ENCODE data around the gene NRXN2. TPM values are rescaled to one million over a fixed set of nuclear protein-coding genes. Genes with fewer than 3 reads are reported as not detected.

NRXN2 gene
- total RNA-seq, 2 donors from 2014 or later: 0.85 to 1.4 TPM

GRCh38 chr11:64736654-64737053, 13.7 kb upstream of the NRXN2 start:
- Histone ChIP-seq H3K4me3 (no peak overlapping the region), H3K36me3 (no peaks in the 10 kb centered on the region), H3K27me3 (no peaks in the 10 kb centered on the region), H3K9me3 (no peaks in the 10 kb centered on the region), H3K27ac (no peak overlapping the region), H3K4me1 (peaks cover 0 to under 1% of the 10 kb centered on the region in 2 donors)
- no peak for DNase-seq (ENCODE audit: low spot score)
- no peak for TF ChIP-seq CTCF (IDR thresholded peaks at IDR 0.05)

GRCh38 chr11:64735725-64736259, 12.8 kb upstream of the NRXN2 start:
- no peak for TF ChIP-seq CTCF (IDR thresholded peaks at IDR 0.05)

GRCh38 chr11:64734811-64735724, 12.1 kb upstream of the NRXN2 start:
- H3K4me3 ChIP-seq: no peak overlapping the region
- H3K4me1 ChIP-seq: no peaks in the 10 kb centered on the region
- no peak overlapping the region for H3K27ac ChIP-seq
- no peaks in the 10 kb centered on the region for H3K27me3 ChIP-seq
- no peak for DNase-seq (ENCODE audit: low spot score)
- H3K9me3 ChIP-seq: no peaks in the 10 kb centered on the region
- H3K36me3 ChIP-seq: no peaks in the 10 kb centered on the region
- no peak for TF ChIP-seq CTCF (IDR thresholded peaks at IDR 0.05)

More at GRCh38 chr11:64735725-64736259, 12.8 kb upstream of the NRXN2 start:
- H3K4me3 ChIP-seq: no peak overlapping the region
- H3K4me1 ChIP-seq: no peaks in the 10 kb centered on the region
- H3K27ac ChIP-seq: no peak overlapping the region
- no peaks in the 10 kb centered on the region for H3K36me3 ChIP-seq
- H3K9me3 ChIP-seq: no peaks in the 10 kb centered on the region
- DNase-seq (ENCODE audit: low spot score): no peak
- no peaks in the 10 kb centered on the region for H3K27me3 ChIP-seq

- no peaks in the 10 kb centered on the region for H3K36me3 ChIP-seq
These were observed 8.6 kb upstream of the NRXN2 start for GRCh38 chr11:64731601-64732000.

GRCh38 chr11:64729851-64730382, 6.9 kb upstream of the NRXN2 start:
- H3K4me1 ChIP-seq: no peaks in the 10 kb centered on the region
- H3K27me3 ChIP-seq: no peaks in the 10 kb centered on the region
- no peaks in the 10 kb centered on the region for H3K36me3 ChIP-seq
- H3K4me3 ChIP-seq: no peak overlapping the region
- no peak for DNase-seq (ENCODE audit: low spot score)
- H3K27ac ChIP-seq: no peak overlapping the region
- TF ChIP-seq CTCF (IDR thresholded peaks at IDR 0.05): no peak
- H3K9me3 ChIP-seq: no peaks in the 10 kb centered on the region

More at GRCh38 chr11:64731601-64732000, 8.6 kb upstream of the NRXN2 start:
- TF ChIP-seq CTCF (IDR thresholded peaks at IDR 0.05): no peak
- Histone ChIP-seq H3K9me3 (no peaks in the 10 kb centered on the region), H3K4me1 (no peaks in the 10 kb centered on the region), H3K27me3 (no peaks in the 10 kb centered on the region), H3K27ac (no peak overlapping the region), H3K4me3 (no peak overlapping the region)
- DNase-seq (ENCODE audit: low spot score): no peak

Measured in right atrium auricular region (tissue), 2 donors.